SIG-M5 treated with dmso at 0.1 percent for 504 hours (cell line): Measurements from ENCODE around the gene ITPKA.
"Not testable (repeated sequence)": the region's sequence is repeated elsewhere in the genome, so short reads cannot be mapped to it uniquely, and the experiment has no call there.

Source experiments
- DNase-seq: peaks from one replicate; lab custom pipeline; 2025; ENCODE audit not compliant: unreplicated experiment; lab: John Stamatoyannopoulos, UW

Gene ITPKA

GRCh38 chr15:41493205-41493901, at the start of gene ITPKA:
ITPKA (plus strand) TSS chr15:41493874; CDS start chr15:41493928, 54 bp downstream.
- DNase-seq, result peak; percentile 65

- no peak for DNase-seq
Measured at GRCh38 chr15:41445399-41445798, 48.3 kb upstream of the ITPKA start.

- DNase-seq, result peak; percentile 8
Measured at GRCh38 chr15:41462084-41462795, 31.4 kb upstream of the ITPKA start.

GRCh38 chr15:41464889-41465580, 28.6 kb upstream of the ITPKA start:
- DNase-seq, result no peak

DNA sequence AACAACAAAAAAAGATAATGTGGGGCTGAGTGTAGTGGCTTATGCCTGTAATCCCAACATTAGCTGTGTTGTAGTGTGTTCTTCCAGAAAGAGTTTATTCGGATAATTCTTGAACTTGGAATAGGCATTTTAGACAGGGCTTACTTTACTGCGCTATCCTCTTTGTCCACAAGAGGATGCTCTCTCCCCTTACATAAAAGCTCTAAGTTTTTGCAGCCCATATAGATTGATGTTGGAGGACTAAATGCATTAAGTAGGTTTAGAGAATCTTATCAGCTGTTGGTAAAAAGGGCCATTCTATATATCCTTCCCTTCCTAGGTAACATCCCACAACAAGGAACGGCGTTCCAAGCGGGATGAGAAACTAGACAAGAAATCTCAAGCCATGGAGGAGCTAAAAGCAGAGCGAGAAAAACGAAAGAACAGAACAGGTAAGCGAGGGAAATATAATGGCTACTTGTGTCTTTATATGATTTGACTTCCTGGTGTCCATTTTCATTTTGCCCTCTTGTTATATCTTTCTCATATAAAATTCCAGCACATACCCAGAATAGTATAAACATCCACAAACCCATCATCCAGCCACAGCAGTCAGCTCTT, 27.8 kb upstream of the ITPKA start:
- peak; percentile 43 for DNase-seq

DNA sequence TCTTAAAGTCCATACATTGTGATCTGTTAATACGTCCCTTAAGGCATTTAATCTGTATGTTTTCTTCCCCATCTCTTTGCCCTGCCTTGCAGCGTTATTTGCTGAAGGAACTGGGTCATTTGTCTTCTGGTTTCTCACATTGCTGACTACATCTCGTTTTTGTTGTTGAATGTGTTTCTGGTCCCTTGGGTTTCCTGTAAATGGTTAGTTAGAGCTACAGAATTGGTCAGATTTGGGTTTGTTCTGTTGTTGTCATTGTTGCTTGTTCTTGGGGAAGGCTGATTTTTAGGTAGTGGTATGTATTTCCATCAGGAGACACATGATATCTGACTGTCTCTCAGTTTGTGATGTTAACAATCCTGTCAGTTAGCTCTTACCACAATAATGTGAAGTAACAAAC, 27.0 kb upstream of the ITPKA start:
- no peak for DNase-seq

DNA sequence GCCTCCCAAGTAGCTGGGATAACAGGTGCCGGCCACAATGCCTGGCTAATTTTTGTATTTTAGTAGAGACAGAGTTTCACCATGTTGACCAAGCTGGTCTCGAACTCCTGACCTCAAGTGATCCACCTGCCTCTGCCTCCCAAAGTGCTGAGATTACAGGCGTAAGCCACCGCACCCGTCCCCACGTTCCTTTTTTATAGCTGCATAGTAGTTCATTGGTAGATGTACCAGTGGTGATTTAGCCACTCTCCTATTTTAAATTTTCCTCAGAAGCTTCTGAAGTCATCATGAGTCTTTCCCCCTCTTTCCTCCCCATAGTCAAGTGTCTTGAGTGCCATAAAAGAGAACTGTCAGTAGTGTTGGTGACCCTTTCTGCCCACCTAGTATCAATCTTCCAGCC, 24.0 kb upstream of the ITPKA start:
- not testable (repeated sequence) for DNase-seq

DNA sequence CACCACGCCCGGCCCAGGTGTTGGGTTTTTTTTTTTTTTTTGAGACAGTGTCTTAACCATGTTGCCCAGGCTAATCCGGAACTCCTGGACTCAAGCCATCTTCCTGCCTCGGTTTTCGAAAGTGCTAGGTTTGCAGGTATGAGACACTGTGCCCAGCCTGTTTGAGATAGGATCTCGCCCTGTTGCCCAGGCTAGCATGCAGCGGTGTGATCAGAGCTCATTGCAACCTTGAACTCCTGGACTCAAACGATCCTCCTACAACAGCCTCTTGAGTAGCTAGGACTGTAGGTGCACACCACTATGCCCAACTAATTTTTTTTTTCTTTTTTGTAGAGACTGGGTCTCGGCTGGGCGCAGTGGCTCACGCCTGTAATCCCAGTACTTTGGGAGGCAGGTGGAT, 20.3 kb upstream of the ITPKA start:
- no peak for DNase-seq

GRCh38 chr15:41474436-41474835, 19.2 kb upstream of the ITPKA start:
- no peak for DNase-seq

- peak; percentile 16 for DNase-seq
Measured at GRCh38 chr15:41474941-41475340, 18.7 kb upstream of the ITPKA start.

- DNase-seq, result no peak
Measured at GRCh38 chr15:41476416-41477048, 17.1 kb upstream of the ITPKA start.

DNA sequence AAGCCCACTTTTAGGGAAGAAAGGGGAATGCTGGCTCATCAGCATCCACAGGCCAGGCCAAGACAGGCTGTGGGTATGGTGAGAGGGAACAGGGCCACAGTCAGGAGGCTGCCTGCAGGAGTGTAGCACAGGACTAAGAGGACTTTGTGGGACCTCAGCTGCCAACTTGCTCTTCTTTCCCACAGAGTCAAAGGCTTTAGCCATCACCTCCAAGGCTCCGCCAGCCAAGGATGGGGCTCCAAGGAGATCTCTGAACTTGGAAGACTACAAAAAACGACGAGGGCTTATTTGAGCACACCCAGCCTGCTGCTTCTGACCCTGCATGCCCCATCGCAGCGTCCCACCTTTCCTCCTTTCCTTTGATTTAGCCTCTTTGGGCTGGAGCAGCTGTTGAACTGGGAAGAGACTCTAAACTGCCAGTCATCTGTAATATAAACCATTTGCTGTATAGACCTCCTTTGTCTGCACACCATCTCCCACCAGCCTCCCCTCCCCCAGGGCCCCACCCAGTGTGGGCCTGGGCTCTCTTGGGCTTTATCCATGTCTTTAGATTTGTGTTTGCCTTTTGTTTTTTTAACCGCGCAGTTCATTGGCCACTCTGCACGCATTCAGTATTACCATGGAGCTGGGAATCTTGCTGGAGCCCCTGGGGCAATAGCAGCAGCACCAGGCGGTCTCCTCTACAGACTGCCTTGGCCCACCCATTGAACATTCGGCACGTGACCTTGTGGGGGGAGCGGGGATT, 13.1 kb upstream of the ITPKA start:
- DNase-seq, result no peak

GRCh38 chr15:41482110-41482877, 11.4 kb upstream of the ITPKA start:
- no peak for DNase-seq

DNA sequence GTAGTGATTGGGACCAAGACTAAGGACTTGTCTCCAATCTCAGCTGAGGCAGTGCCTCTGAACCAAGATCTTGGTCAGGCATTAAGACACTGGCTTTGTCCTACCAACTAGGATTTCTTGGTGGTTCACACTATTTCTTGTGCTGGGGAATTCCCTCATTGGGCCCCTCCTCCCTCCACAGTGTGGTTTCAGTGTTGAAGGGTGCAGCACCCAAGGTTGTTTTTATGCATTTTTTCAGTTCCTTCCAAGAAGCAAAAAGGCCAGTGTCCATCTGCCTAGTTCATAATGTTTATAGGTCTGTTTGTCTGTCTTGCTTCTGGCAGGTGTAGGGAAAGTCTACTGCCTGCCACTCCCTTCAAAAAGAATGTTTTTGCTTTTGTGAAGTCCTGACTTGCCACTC, 10.6 kb upstream of the ITPKA start:
- DNase-seq, result no peak

DNA sequence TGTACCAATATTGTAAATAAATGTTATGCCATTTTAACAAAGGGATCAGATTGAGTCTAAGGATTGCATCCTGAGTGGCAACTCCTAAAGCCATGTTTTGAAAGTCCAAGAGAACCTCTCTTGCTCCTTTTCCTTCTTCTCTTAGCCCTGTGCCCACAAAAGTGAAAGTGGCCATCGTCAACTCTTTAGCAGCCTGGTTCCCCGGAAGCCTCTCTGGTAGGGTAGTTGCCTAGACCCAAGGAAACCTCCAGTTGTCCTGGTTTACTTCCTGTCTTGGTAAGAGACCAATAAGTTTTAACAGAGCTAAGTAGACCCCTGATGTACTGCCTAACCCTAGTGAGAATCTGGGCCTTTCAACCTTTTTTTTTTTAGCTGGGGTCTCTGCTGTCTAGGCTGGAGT, 10.2 kb upstream of the ITPKA start:
- DNase-seq, result no peak

DNA sequence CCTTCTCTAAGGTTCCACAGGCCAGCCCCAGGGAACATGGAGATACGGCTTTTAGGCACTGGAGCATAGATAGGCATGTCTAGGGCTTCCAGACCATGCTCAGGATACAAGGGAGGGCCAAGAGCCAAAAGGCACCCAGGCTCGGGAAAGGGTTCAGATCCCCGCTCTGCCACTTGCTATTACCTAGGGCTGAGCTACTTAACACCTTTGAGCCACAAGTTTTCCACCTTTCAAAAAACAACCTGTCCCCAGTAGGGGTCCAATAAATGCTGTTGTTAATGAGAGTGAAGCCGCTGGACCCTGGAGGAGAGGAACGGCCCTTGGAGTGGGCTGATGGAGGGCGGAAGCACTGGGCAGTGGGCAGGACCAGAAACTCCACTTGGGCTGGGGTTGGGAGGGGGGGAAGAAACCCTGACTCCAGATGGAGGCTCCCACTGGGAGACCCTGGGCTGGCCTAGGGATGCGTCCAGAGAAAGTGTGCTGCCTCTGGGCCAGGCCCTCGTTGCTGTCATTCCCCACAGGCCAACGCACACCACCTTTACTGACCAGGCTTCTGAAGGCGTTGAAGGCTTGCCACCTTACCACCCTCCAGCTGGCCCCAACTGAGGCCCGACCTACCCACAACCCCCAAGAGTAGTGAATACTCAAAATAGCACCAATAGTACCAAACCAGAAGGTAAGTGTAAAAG, 8.6 kb upstream of the ITPKA start:
- DNase-seq, result no peak

GRCh38 chr15:41486286-41486685, 7.4 kb upstream of the ITPKA start:
- DNase-seq, result no peak

- DNase-seq, result no peak
Measured at GRCh38 chr15:41487381-41487780, 6.3 kb upstream of the ITPKA start.

DNA sequence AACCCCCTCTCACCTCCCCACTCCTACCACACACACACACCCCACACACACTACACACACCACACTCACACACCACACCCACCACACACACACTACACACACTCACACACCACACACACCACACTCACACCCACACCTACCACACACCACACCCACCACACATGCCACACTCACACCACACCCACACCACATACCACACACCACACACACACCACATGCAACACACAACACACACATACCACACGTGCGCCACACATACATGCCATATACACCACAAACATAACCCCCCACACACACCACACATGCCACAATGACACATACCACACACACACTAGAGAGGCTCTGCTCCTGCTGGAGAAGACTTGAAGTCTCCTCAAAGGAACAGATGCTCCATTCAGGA, 5.9 kb upstream of the ITPKA start:
- no peak for DNase-seq
